GM23338 (cell line): ENCODE measurements around the gene COL4A1. TPM values are rescaled to one million over a fixed set of nuclear protein-coding genes. Genes with fewer than 3 reads are reported as not detected.

Experiments
- ATAC-seq: fragments of 200-7000 bp; cut with Tn5 transposase; 3 replicates; pipeline ENCODE4 v1.9.1; 2020
- DNase-seq: peaks from one replicate; pipeline ENCODE4 v3.0.0-alpha.2; 2015; ENCODE audit warnings: low spot score
- H2AFZ ChIP-seq: fragments of 200-600 bp; sonication (generic); 2 replicates; pipeline ENCODE4 v1.8.0; 2016; ENCODE audit warnings: antibody characterized with exemption, mild to moderate bottlenecking, moderate library complexity
- H3F3A ChIP-seq: fragments of 200-600 bp; sonication (generic); replicated peaks from 2 replicates; pipeline ENCODE4 v1.8.0; 2017; ENCODE audit warnings: antibody characterized with exemption, mixed run types, low read depth
- H3K27ac ChIP-seq: fragments of 200-600 bp; sonication (generic); 2 replicates; pipeline ENCODE4 v1.6.1; 2016; ENCODE audit warnings: low read depth
- H3K27me3 ChIP-seq: fragments of 200-600 bp; sonication (generic); 2 replicates; pipeline ENCODE4 v1.8.0; 2016; ENCODE audit warnings: mild to moderate bottlenecking, mixed run types, moderate library complexity; ENCODE audit not compliant: insufficient read depth
- H3K36me3 ChIP-seq: fragments of 200-600 bp; sonication (generic); 2 replicates; pipeline ENCODE4 v1.8.0; 2016; ENCODE audit warnings: mild to moderate bottlenecking; ENCODE audit not compliant: insufficient read depth
- H3K4me1 ChIP-seq: fragments of 200-600 bp; sonication (generic); 2 replicates; pipeline ENCODE4 v1.8.0; 2016; ENCODE audit warnings: mild to moderate bottlenecking, moderate library complexity; ENCODE audit not compliant: insufficient read depth
- H3K4me2 ChIP-seq: fragments of 200-600 bp; sonication (generic); 2 replicates; pipeline ENCODE4 v1.7.1; 2017; ENCODE audit warnings: mixed run types
- H3K4me3 ChIP-seq: fragments of 200-600 bp; sonication (generic); 2 replicates; pipeline ENCODE4 v1.6.1; 2016; ENCODE audit warnings: mixed run types
- H3K79me2 ChIP-seq: fragments of 200-600 bp; sonication (generic); replicated peaks from 2 replicates; pipeline ENCODE4 v1.8.0; 2017; ENCODE audit warnings: mild to moderate bottlenecking; ENCODE audit not compliant: insufficient read depth
- H3K9me2 ChIP-seq: fragments of 200-600 bp; sonication (generic); 2 replicates; pipeline ENCODE4 v1.8.0; 2017; ENCODE audit not compliant: insufficient read depth
- H4K20me1 ChIP-seq: fragments of 200-600 bp; sonication (generic); replicated peaks from 2 replicates; pipeline ENCODE4 v1.8.0; 2017; ENCODE audit warnings: mild to moderate bottlenecking; ENCODE audit not compliant: insufficient read depth
- H3K27ac Mint-ChIP-seq: 2 replicates; pipeline ENCODE4 v1.8.0; 2020; ENCODE audit warnings: inconsistent platforms, mild to moderate bottlenecking, moderate library complexity, mixed read lengths
- H3K27me3 Mint-ChIP-seq: 3 replicates; pipeline ENCODE4 v1.8.0; 2022; ENCODE audit warnings: low read depth, mild to moderate bottlenecking, moderate library complexity, mixed read lengths, inconsistent platforms; ENCODE audit not compliant: insufficient read depth, poor library complexity
- H3K36me3 Mint-ChIP-seq: 3 replicates; pipeline ENCODE4 v1.8.0; 2021; ENCODE audit warnings: low read depth, mild to moderate bottlenecking, inconsistent platforms, moderate library complexity, mixed read lengths
- H3K4me1 Mint-ChIP-seq: 3 replicates; pipeline ENCODE4 v1.8.0; 2020; ENCODE audit warnings: mild to moderate bottlenecking, inconsistent platforms, mixed read lengths
- H3K4me3 Mint-ChIP-seq: 3 replicates; pipeline ENCODE4 v1.8.0; 2021; ENCODE audit warnings: moderate library complexity, mild to moderate bottlenecking, inconsistent platforms, mixed read lengths
- H3K9me3 Mint-ChIP-seq: 3 replicates; pipeline ENCODE4 v1.8.0; 2020; ENCODE audit warnings: moderate library complexity, mild to moderate bottlenecking, inconsistent platforms, mixed read lengths
- CREB1 ChIP-seq: fragments of 250-450 bp; sonication (Bioruptor Pico); IDR thresholded peaks from 2 replicates; pipeline ENCODE4 v1.5.0; 2020; ENCODE audit warnings: low read depth, mild to moderate bottlenecking, moderate library complexity
- EZH2 ChIP-seq: fragments of 200-600 bp; sonication (generic); IDR thresholded peaks from one replicate; pipeline ENCODE4 v1.8.0; 2017; ENCODE audit warnings: antibody characterized with exemption, mild to moderate bottlenecking, low read depth; ENCODE audit not compliant: unreplicated experiment
- EZH2phosphoT487 ChIP-seq: fragments of 200-600 bp; sonication (generic); IDR thresholded peaks from one replicate; pipeline ENCODE4 v1.8.1; 2018; ENCODE audit warnings: antibody characterized with exemption; ENCODE audit not compliant: unreplicated experiment
- JUNB ChIP-seq: IDR thresholded peaks from one replicate; pipeline ENCODE4 v1.6.1; 2016; ENCODE audit warnings: antibody characterized with exemption; ENCODE audit not compliant: unreplicated experiment
- NANOG ChIP-seq: IDR thresholded peaks from 2 replicates; pipeline ENCODE4 v1.6.1; 2016; ENCODE audit warnings: antibody characterized with exemption, borderline replicate concordance
- POLR2AphosphoS5 ChIP-seq: IDR thresholded peaks from 2 replicates; pipeline ENCODE4 v1.6.1; 2016; ENCODE audit warnings: antibody characterized with exemption, low read depth
- REST ChIP-seq: IDR thresholded peaks from one replicate; pipeline ENCODE4 v1.6.1; 2018; ENCODE audit warnings: antibody characterized with exemption; ENCODE audit not compliant: unreplicated experiment
- STAT1 ChIP-seq: IDR thresholded peaks from one replicate; pipeline ENCODE4 v1.6.1; 2016; ENCODE audit warnings: antibody characterized with exemption; ENCODE audit not compliant: unreplicated experiment
- ZNF114 ChIP-seq: fragments of 250-450 bp; sonication (Bioruptor Pico); IDR thresholded peaks from 2 replicates; pipeline ENCODE4 v1.5.0; 2020; ENCODE audit warnings: mild to moderate bottlenecking, moderate library complexity
- ZNF331 ChIP-seq: fragments of 250-450 bp; sonication (Bioruptor Pico); IDR thresholded peaks from 2 replicates; pipeline ENCODE4 v1.5.0; 2020; ENCODE audit warnings: low read depth, mild to moderate bottlenecking, moderate library complexity
- ZNF462 ChIP-seq: fragments of 250-450 bp; sonication (Bioruptor Pico); IDR thresholded peaks from 2 replicates; pipeline ENCODE4 v1.5.0; 2020; ENCODE audit warnings: mild to moderate bottlenecking, moderate library complexity
- polyA plus RNA-seq: library from polyadenylated mRNA; unstranded; fragments of >200 nt; fragmentation: Nextera tagmentation; extraction: Ambion mirVana; gene quantifications from 2 replicates; pipeline ENCODE4 v1.2.1, GENCODE V29; 2016
- total RNA-seq: library from RNA; depleted of rRNA; stranded (reverse); fragments of >200 nt; shearing (Covaris generic); gene quantifications from 2 replicates; pipeline ENCODE4 v1.2.3, GENCODE V29; 2014
- TF ChIP-seq, protein P1 (sequence below), 2 experiments: fragments of 200-600 bp in 1 of 2; sonication (generic) in 1 of 2; conservative IDR thresholded peaks; 2 replicates each; pipeline versions ENCODE4 v1.5.1 to v1.6.1; 2016 to 2017; ENCODE audit warnings: antibody characterized with exemption in 2 of 2, low read depth in 2 of 2, mild to moderate bottlenecking in 2 of 2, moderate library complexity in 1 of 2
- TF ChIP-seq, protein P2 (sequence below): IDR thresholded peaks from 2 replicates; pipeline ENCODE4 v1.6.1; 2016; ENCODE audit warnings: antibody characterized with exemption

COL4A1 gene
- total and polyA plus RNA-seq, 2 experiments from 2014 or later, result 39.1 to 110 TPM

DNA sequence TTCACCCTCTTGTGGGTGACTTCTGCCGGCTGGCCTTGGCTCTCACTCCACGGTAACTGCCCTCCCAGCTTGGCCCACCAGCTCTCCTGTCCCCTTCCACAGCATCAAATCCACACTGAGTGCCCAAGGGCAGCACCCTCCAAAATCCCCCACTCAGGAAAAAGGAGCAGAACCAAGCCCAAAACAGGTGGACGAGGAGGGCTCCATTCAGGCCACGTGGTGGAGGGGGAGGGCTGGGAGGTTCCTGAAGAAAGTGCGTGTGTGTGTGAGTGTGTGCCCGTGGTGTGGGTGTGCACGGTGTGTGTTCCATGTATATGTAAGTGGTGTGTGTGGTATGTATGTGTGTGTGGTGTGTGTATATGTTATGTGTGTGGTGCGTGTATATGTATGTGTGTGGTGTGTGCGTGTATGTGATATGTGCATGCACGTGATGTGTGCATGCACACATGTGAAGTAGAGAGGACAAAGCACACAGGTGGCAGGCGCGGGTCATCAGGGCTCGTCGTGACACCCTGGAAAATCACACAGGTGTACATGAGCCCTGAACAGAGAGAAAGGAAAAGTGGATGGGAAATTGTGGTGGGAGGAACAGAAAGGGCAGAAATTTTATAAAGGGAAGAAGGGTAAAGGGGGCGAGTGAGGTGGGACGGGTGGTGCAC, 76.9 kb downstream of the COL4A1 start:
- Histone ChIP-seq H4K20me1 (no peaks in the 10 kb centered on the region), H3K9me2 (no peaks in the 10 kb centered on the region)
- H3K9me3 Mint-ChIP-seq, result no peaks in the 10 kb centered on the region

More for the DNA sequence above, 76.9 kb downstream of the COL4A1 start:
- DNase-seq (no peak), ATAC-seq (no peak)
- TF ChIP-seq ZNF331 (CRISPR knock-in tag), result no peak
- TF ChIP-seq CREB1 (CRISPR knock-in tag), result no peak
- TF ChIP-seq REST, result no peak
- no peak for TF ChIP-seq ZNF462
- TF ChIP-seq EZH2phosphoT487, result no peak
- TF ChIP-seq, protein P1, sequence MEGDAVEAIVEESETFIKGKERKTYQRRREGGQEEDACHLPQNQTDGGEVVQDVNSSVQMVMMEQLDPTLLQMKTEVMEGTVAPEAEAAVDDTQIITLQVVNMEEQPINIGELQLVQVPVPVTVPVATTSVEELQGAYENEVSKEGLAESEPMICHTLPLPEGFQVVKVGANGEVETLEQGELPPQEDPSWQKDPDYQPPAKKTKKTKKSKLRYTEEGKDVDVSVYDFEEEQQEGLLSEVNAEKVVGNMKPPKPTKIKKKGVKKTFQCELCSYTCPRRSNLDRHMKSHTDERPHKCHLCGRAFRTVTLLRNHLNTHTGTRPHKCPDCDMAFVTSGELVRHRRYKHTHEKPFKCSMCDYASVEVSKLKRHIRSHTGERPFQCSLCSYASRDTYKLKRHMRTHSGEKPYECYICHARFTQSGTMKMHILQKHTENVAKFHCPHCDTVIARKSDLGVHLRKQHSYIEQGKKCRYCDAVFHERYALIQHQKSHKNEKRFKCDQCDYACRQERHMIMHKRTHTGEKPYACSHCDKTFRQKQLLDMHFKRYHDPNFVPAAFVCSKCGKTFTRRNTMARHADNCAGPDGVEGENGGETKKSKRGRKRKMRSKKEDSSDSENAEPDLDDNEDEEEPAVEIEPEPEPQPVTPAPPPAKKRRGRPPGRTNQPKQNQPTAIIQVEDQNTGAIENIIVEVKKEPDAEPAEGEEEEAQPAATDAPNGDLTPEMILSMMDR (conservative IDR thresholded peaks at IDR 0.05; ENCODE audit: low read depth in 2 of 2), result no peak
- TF ChIP-seq, protein P2, sequence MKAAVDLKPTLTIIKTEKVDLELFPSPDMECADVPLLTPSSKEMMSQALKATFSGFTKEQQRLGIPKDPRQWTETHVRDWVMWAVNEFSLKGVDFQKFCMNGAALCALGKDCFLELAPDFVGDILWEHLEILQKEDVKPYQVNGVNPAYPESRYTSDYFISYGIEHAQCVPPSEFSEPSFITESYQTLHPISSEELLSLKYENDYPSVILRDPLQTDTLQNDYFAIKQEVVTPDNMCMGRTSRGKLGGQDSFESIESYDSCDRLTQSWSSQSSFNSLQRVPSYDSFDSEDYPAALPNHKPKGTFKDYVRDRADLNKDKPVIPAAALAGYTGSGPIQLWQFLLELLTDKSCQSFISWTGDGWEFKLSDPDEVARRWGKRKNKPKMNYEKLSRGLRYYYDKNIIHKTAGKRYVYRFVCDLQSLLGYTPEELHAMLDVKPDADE, result no peak
- no peak for TF ChIP-seq STAT1
- TF ChIP-seq NANOG, result no peak
- no peak for TF ChIP-seq EZH2
- TF ChIP-seq ZNF114 (CRISPR knock-in tag), result no peak
- no peak for TF ChIP-seq POLR2AphosphoS5
- TF ChIP-seq JUNB, result no peak
- peaks cover 24% of the 10 kb centered on the region for H3K4me1 Mint-ChIP-seq
- Histone ChIP-seq H3K36me3 (no peaks in the 10 kb centered on the region), H3K4me1 (no peaks in the 10 kb centered on the region), H3K4me3 (no peak overlapping the region), H3K4me2 (no peak overlapping the region), H3F3A (no peaks in the 10 kb centered on the region), H3K27me3 (no peaks in the 10 kb centered on the region), H3K27ac (no peak overlapping the region), H3K79me2 (no peaks in the 10 kb centered on the region), H2AFZ (no peak overlapping the region)
- H3K27me3 Mint-ChIP-seq, result peaks cover 8% of the 10 kb centered on the region
- no peak overlapping the region for H3K4me3 Mint-ChIP-seq
- peak overlapping the region; percentile 0; the same call in 1 of the 2 replicates for H3K27ac Mint-ChIP-seq
- H3K36me3 Mint-ChIP-seq, result no peaks in the 10 kb centered on the region
